Measurements from ENCODE around the gene GPR52. TPM values are rescaled to one million over a fixed set of nuclear protein-coding genes. Genes with fewer than 3 reads are reported as not detected.
"Not testable (repeated sequence)": the region's sequence is repeated elsewhere in the genome, so short reads cannot be mapped to it uniquely, and the experiment has no call there.

Gene GPR52, protein sequence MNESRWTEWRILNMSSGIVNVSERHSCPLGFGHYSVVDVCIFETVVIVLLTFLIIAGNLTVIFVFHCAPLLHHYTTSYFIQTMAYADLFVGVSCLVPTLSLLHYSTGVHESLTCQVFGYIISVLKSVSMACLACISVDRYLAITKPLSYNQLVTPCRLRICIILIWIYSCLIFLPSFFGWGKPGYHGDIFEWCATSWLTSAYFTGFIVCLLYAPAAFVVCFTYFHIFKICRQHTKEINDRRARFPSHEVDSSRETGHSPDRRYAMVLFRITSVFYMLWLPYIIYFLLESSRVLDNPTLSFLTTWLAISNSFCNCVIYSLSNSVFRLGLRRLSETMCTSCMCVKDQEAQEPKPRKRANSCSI
- total RNA-seq, result 1 to 10 TPM; 1.2 to 1.6 TPM

DNA sequence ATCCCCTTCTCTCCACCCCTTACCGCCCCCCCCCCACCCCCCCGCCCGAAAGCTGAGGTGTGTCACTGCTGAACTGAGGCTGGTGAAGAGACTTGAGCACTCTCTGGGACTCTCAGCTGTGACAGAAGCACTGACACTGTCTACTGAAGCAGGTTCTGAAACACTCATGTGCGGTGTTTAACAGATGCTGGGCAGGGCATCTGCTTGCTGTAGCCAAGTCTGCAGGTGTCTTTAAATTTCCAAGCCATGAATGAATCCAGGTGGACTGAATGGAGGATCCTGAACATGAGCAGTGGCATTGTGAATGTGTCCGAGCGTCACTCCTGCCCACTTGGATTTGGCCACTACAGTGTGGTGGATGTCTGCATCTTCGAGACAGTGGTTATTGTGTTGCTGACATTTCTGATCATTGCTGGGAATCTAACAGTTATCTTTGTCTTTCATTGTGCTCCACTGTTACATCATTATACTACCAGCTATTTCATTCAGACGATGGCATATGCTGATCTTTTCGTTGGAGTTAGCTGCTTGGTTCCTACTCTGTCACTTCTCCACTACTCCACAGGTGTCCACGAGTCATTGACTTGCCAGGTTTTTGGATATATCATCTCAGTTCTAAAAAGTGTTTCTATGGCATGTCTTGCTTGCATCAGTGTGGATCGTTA lies at the start of gene GPR52:
GPR52 (plus strand) TSS at position 99 of the 665 bp plus-strand sequence; CDS start at position 247, 148 bp downstream.
- H3K27ac Mint-ChIP-seq, result no peak within 1 kb of the TSS
- no peaks in the 10 kb centered on the region for H3K4me1 Mint-ChIP-seq
- H3K4me3 Mint-ChIP-seq, result no peak within 1 kb of the TSS
- DNase-seq, result no peak
- H3K36me3 Mint-ChIP-seq (ENCODE audit: low read depth), result no peaks in the 10 kb centered on the region
- ChIA-PET CTCF (no interaction called here), POLR2A (no interaction called here)
- H3K27me3 Mint-ChIP-seq, result no peaks in the 10 kb centered on the region
- H3K9me3 Mint-ChIP-seq, result no peaks in the 10 kb centered on the region

DNA sequence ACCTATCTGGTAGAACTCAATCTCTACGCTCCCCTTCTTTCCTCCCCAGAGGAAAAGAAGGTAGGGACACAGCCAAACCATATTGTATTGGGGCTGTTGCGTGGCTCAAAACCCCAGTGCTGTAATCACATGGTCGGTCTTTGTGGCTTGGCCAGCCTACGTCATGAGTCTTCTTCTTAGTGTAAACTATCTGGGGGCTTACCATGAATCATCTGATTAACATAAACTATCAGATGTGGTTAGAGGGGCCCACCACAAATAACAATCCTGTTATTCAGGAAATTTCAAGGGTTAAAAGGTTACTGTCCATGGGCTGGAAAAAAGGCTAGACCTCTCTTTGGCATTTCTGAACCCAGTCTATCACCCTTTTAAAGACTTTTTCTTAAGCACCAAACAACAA lies 49.5 kb upstream of the GPR52 start:
- no peak for DNase-seq
- Mint-ChIP-seq H3K9me3 (peaks cover 6% of the 10 kb centered on the region), H3K4me1 (peaks cover 12% of the 10 kb centered on the region), H3K4me3 (no peak overlapping the region), H3K27me3 (no peaks in the 10 kb centered on the region), H3K27ac (no peak overlapping the region), H3K36me3 (ENCODE audit: low read depth) (peaks cover 16% of the 10 kb centered on the region)
- POLR2A ChIA-PET, result no interaction called here
- CTCF ChIA-PET, result interaction anchor here (0.7 kb wide), 1 partner anchor 16 kb away, joined by 3 read pairs; no protein-coding TSS in a partner anchor

DNA sequence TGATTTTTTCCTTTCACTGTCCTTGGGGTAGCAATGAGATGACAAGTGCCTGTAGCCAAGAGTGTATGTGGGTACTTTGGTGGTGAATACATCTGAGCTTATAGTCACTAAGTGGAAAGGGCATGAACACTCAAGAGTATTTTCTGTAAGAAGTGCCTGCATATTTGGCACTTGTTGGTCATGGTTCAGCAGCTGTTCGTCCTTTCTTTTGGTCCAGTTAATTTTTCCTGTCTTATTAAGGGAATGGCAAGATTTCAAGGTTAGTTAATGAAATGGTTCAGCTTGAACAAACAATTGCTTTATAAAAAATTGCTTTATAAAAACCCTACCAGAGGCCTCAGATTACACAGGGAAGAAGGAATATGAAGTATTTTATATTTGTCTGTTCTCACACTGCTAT lies 48.6 kb upstream of the GPR52 start:
- DNase-seq, result no peak
- peaks cover 16% of the 10 kb centered on the region for H3K36me3 Mint-ChIP-seq (ENCODE audit: low read depth)
- H3K4me3 Mint-ChIP-seq, result no peak overlapping the region
- peaks cover 12% of the 10 kb centered on the region for H3K4me1 Mint-ChIP-seq
- CTCF ChIA-PET, result no interaction called here
- POLR2A ChIA-PET, result no interaction called here
- no peaks in the 10 kb centered on the region for H3K27me3 Mint-ChIP-seq
- no peak overlapping the region for H3K27ac Mint-ChIP-seq
- peaks cover 6% of the 10 kb centered on the region for H3K9me3 Mint-ChIP-seq

DNA sequence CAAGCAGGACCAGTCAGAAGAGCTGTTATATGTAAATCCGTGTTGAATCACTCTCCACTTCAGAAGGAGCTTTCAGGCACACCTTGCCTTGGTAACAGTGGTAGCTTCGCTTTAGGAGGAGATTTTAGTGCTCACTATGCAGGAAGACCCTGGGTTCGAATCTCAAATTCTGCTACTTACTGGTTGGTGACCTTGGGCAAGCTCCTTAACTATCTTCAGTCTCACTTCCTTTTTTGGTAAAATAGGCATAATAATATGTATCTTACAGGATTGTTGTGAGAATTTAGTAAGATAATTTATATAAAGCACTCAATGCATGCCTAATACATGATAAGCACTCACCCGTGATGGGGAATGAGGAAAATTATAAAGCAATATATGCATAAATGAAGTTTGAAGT lies 46.7 kb upstream of the GPR52 start:
- no peak overlapping the region for H3K4me3 Mint-ChIP-seq
- no peak for DNase-seq
- H3K4me1 Mint-ChIP-seq, result peaks cover 12% of the 10 kb centered on the region
- H3K9me3 Mint-ChIP-seq, result peaks cover 6% of the 10 kb centered on the region
- no peak overlapping the region for H3K27ac Mint-ChIP-seq
- peaks cover 13% of the 10 kb centered on the region for H3K36me3 Mint-ChIP-seq (ENCODE audit: low read depth)
- ChIA-PET CTCF (no interaction called here), POLR2A (no interaction called here)
- no peaks in the 10 kb centered on the region for H3K27me3 Mint-ChIP-seq

DNA sequence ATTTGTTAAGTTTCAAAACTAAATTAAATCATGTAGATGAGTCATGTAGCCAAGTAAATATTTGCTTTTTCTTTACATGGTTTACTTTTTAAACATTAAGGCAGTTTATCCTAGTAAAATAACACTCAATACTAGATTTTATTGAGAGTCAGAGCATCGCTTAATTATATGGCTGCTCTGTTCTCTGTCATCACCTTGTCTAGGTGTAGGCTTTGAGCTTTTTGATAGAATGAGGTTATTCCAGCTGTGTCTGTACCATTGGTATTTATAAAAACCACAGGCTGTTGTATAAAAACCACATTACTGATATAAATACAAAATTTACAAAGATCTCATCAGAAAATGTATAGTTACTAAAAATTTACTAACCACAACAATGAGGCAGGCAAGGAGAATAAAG lies 42.5 kb upstream of the GPR52 start:
- ChIA-PET CTCF (no interaction called here), POLR2A (no interaction called here)
- no peaks in the 10 kb centered on the region for H3K27me3 Mint-ChIP-seq
- no peak overlapping the region for H3K27ac Mint-ChIP-seq
- no peaks in the 10 kb centered on the region for H3K4me1 Mint-ChIP-seq
- no peak overlapping the region for H3K4me3 Mint-ChIP-seq
- peaks cover 11% of the 10 kb centered on the region for H3K36me3 Mint-ChIP-seq (ENCODE audit: low read depth)
- peaks cover 4% of the 10 kb centered on the region for H3K9me3 Mint-ChIP-seq
- no peak for DNase-seq

DNA sequence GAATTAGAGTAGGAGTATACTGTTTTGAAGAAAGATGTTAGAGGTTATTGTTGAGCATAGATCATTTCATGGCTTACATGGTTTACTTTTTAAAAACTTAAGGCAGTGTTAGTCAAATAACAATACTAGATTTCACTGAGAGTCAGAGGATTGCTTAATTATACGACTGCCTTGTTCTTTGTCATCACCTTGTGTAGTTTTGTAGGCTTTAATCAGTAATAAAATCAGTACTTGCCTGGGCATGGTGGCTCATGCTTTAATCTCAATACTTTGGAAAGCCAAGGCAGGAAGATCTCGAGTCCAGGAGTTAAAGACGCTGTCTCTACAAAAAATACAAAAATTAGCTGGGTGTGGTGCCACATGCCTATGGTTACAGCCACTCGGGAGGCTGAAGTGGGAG lies 41.3 kb upstream of the GPR52 start:
- ChIA-PET POLR2A (no interaction called here), CTCF (no interaction called here)
- Mint-ChIP-seq H3K36me3 (ENCODE audit: low read depth) (peaks cover 9% of the 10 kb centered on the region), H3K27me3 (no peaks in the 10 kb centered on the region), H3K4me1 (no peaks in the 10 kb centered on the region), H3K9me3 (peaks cover 4% of the 10 kb centered on the region), H3K4me3 (no peak overlapping the region), H3K27ac (no peak overlapping the region)
- no peak for DNase-seq

DNA sequence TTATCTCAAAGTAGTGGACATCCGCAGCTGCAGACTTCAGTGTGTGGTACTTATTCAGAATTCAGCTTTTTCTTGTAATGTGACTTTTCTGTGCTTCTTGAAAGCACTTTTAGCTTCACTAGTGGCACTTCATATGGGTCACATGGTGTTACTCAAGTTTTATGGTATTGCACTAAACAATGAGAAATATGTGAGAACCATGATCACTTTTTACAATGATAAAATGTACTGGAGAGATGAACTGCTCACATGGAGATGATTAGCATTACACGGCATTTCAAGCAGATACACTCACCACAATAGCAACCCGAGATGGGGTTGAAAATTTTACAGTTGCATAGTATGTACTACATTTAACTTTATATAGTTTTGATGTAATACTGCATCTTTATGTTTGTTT lies 40.1 kb upstream of the GPR52 start:
- DNase-seq, result no peak
- Mint-ChIP-seq H3K4me3 (no peak overlapping the region), H3K27ac (no peak overlapping the region), H3K4me1 (no peaks in the 10 kb centered on the region), H3K9me3 (peaks cover 8% of the 10 kb centered on the region), H3K27me3 (no peaks in the 10 kb centered on the region), H3K36me3 (ENCODE audit: low read depth) (peaks cover 9% of the 10 kb centered on the region)
- POLR2A ChIA-PET, result no interaction called here
- CTCF ChIA-PET, result no interaction called here

DNA sequence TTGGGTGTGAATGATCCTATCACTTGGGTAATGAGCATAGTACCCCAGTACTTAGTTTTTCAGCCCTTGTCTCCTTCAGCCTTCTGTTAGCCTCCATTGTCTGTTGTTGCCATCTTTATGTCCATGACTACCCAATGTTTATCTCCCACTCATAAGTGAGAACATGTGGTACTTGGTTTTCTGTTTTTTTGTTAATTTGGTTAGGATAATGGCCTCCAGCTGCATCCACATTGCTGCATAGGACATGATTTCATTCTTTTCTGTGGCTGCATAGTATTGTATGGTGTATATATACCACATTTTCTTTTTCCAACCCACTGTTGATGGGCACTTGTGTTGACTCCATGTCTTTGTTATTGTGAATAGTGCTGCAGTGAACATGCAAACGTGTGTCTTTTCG lies 39.6 kb upstream of the GPR52 start:
- CTCF ChIA-PET, result no interaction called here
- no peak overlapping the region for H3K4me3 Mint-ChIP-seq
- H3K9me3 Mint-ChIP-seq, result peaks cover 8% of the 10 kb centered on the region
- H3K36me3 Mint-ChIP-seq (ENCODE audit: low read depth), result peaks cover 9% of the 10 kb centered on the region
- H3K27me3 Mint-ChIP-seq, result no peaks in the 10 kb centered on the region
- DNase-seq, result no peak
- no peaks in the 10 kb centered on the region for H3K4me1 Mint-ChIP-seq
- H3K27ac Mint-ChIP-seq, result no peak overlapping the region
- POLR2A ChIA-PET, result no interaction called here

DNA sequence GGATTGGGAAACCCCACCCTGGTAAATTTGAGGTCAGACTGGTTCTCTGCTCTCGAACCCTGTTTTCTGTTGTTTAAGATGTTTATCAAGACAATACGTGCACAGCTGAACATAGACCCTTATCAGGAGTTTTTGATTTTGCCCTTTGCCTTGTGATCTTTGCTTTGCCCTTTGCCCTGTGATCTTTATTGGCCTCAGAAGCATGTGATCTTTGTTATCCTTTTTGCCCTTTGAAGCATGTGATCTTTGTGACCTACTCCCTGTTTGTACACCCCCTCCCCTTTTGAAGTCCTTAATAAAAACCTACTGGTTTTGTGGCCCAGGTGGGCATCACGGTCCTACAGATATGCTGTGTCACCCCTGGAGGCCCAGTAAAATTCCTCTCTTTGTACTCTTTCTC lies 38.0 kb upstream of the GPR52 start:
- peaks cover 13% of the 10 kb centered on the region for H3K36me3 Mint-ChIP-seq (ENCODE audit: low read depth)
- CTCF ChIA-PET, DNase-seq, POLR2A ChIA-PET, H3K4me1 Mint-ChIP-seq, H3K27me3 Mint-ChIP-seq, H3K9me3 Mint-ChIP-seq, H3K4me3 Mint-ChIP-seq, H3K27ac Mint-ChIP-seq: not testable (repeated sequence)

DNA sequence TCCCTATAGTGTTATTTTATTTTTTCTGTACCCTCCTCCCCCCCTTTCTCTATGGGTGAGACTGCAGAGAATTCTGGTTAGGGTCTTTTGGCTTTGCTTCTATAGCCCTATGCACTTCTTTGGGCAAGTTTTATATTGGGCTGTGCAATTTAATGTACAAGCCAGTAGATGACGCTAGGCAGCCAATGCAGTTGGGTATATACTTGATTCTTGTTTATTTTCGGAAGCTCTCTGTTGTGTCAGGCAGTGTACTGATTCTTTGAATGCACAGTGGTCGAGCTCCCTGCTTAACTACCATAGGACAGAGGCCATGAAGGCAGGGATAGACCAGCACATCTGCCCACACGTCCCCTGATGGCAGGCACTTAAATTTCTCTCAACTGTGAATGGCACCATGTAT lies 34.1 kb upstream of the GPR52 start:
- peaks cover 8% of the 10 kb centered on the region for H3K9me3 Mint-ChIP-seq
- CTCF ChIA-PET, result no interaction called here
- H3K27me3 Mint-ChIP-seq, result no peaks in the 10 kb centered on the region

DNA sequence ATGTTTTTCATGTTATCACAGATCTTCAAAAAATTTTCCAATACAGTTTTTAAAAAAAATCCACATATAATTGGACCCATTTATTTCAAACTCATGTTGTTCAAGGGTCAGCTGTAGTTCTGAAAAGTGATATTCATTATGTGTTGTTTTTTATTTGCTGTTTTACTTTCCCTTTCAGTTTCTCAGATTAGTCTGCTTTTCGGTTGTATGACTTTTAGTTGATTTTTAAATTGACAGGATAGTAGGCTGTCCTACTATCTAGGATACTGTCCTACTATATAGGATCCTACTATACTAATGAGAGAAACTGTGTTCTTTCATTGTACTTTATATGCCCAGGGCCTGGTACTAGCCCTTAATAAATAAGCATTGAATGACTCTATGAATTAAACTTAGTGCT lies 33.6 kb upstream of the GPR52 start:
- Mint-ChIP-seq H3K36me3 (ENCODE audit: low read depth) (peaks cover 8% of the 10 kb centered on the region), H3K27me3 (no peaks in the 10 kb centered on the region), H3K4me3 (no peak overlapping the region), H3K9me3 (peaks cover 8% of the 10 kb centered on the region), H3K27ac (no peak overlapping the region), H3K4me1 (peaks cover 9% of the 10 kb centered on the region)
- ChIA-PET CTCF (interaction anchor here (0.9 kb wide), 1 partner anchor 16 kb away, joined by 3 read pairs; no protein-coding TSS in a partner anchor), POLR2A (no interaction called here)
- DNase-seq, result no peak

More for the DNA sequence above, 34.1 kb upstream of the GPR52 start:
- no peak overlapping the region for H3K4me3 Mint-ChIP-seq
- H3K27ac Mint-ChIP-seq, result no peak overlapping the region
- H3K4me1 Mint-ChIP-seq, result peaks cover 9% of the 10 kb centered on the region
- no peak for DNase-seq
- peaks cover 13% of the 10 kb centered on the region for H3K36me3 Mint-ChIP-seq (ENCODE audit: low read depth)
- POLR2A ChIA-PET, result no interaction called here

DNA sequence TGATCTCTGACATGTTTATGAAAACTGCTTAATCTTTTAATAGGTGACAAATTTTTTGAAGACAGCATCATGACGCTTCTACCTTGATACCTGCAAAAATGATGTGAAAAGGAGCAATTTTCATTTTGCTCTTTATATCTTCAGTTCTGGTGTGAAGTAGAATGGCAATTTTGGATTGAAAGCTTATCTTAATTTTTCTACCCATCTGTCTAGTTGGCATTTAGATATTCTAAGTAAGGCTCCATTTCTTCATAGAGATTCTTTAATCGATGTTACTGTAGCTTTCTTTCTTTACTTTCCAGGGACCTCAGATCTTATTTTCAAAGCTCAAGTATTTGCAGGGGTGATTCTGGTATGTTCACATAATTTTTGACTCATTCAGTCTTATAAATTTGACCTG lies 32.3 kb upstream of the GPR52 start:
- H3K27ac Mint-ChIP-seq, result no peak overlapping the region
- H3K9me3 Mint-ChIP-seq, result peaks cover 5% of the 10 kb centered on the region
- no peak for DNase-seq
- H3K4me3 Mint-ChIP-seq, result no peak overlapping the region
- H3K4me1 Mint-ChIP-seq, result peaks cover 9% of the 10 kb centered on the region
- ChIA-PET CTCF (no interaction called here), POLR2A (no interaction called here)
- peaks cover 6% of the 10 kb centered on the region for H3K36me3 Mint-ChIP-seq (ENCODE audit: low read depth)
- H3K27me3 Mint-ChIP-seq, result no peaks in the 10 kb centered on the region

DNA sequence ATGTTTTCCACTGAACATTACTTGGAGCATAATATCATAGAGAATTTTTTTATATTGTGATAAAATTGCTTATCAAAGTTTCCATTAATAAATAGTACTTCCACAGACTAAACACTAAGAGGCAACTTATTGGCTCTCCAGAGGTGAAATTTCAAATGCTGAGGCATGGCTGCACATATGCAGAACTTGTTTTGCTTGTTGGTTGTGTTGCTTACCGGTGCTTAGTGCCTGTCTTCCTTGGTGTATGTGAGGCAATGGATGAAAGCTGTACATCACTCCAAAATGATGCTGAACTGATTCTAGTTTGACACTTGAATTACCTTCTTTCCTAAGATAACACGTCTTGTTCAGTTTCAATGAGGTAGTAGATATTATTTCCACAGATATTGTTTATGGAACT lies 29.8 kb upstream of the GPR52 start:
- no peak overlapping the region for H3K27ac Mint-ChIP-seq
- ChIA-PET POLR2A (no interaction called here), CTCF (no interaction called here)
- H3K27me3 Mint-ChIP-seq, result no peaks in the 10 kb centered on the region
- DNase-seq, result no peak
- no peaks in the 10 kb centered on the region for H3K9me3 Mint-ChIP-seq
- H3K4me1 Mint-ChIP-seq, result peaks cover 9% of the 10 kb centered on the region
- no peak overlapping the region for H3K4me3 Mint-ChIP-seq
- H3K36me3 Mint-ChIP-seq (ENCODE audit: low read depth), result peaks cover 6% of the 10 kb centered on the region

DNA sequence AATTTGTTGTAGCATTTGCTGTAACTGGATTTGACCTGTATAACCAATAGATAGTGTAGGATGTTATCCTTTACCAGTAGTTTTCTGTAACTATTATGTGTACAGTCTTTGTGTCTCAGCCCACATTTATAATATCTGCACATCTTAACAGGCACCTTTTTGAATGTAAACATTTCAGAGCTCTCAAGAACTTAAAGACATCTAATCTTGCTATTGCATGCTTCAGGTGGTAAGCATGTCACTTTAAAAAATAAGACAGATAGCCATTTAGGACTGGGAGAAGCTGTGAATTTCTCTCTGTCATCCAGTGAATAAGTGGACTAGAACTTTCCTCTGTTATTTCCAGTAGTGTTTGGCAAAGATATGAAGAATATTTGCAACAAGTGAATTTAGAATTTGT lies 22.6 kb upstream of the GPR52 start:
- H3K4me3 Mint-ChIP-seq, result no peak overlapping the region
- CTCF ChIA-PET, result no interaction called here
- DNase-seq, result no peak
- no peaks in the 10 kb centered on the region for H3K9me3 Mint-ChIP-seq
- no peaks in the 10 kb centered on the region for H3K27me3 Mint-ChIP-seq
- POLR2A ChIA-PET, result no interaction called here
- no peak overlapping the region for H3K27ac Mint-ChIP-seq
- no peaks in the 10 kb centered on the region for H3K4me1 Mint-ChIP-seq
- H3K36me3 Mint-ChIP-seq (ENCODE audit: low read depth), result no peaks in the 10 kb centered on the region

Measured in activated CD4-positive, alpha-beta memory T cell treated with anti-CD3 and anti-CD28 coated beads, Interleukin-2, amount 10 ng/mL, durations not matched to agents 7 days and 5 days (primary cell).